GM18519 (cell line): ENCODE data around the gene KCNMA1.

Experiments used
- ATAC-seq: cut with Tn5 transposase; IDR thresholded peaks from one replicate; pipeline ENCODE4 v1.9.1; 2021; ENCODE audit warnings: mild to moderate bottlenecking, moderate library complexity; ENCODE audit not compliant: unreplicated experiment, low FRiP score

The KCNMA1 gene

DNA sequence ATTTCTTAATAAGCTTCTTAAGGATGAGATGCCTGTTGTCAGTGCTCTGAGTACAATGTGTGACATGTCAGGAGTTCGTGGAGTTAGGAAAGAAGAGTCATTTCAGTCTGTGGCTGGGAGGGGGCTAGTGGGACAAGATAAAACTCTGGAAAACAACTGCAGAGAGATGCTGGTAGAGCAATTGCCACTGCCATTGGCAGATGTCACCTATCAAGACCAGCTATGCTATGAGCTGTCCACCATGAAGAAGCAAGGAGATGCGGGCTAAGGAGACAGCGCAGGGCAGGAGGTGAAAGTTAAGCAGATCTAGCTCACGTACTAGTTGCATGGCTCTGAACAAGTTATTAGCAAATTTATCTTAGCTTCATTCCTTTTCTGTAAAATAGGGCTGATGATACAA, 756.7 kb downstream of the KCNMA1 start:
- no peak for ATAC-seq

DNA sequence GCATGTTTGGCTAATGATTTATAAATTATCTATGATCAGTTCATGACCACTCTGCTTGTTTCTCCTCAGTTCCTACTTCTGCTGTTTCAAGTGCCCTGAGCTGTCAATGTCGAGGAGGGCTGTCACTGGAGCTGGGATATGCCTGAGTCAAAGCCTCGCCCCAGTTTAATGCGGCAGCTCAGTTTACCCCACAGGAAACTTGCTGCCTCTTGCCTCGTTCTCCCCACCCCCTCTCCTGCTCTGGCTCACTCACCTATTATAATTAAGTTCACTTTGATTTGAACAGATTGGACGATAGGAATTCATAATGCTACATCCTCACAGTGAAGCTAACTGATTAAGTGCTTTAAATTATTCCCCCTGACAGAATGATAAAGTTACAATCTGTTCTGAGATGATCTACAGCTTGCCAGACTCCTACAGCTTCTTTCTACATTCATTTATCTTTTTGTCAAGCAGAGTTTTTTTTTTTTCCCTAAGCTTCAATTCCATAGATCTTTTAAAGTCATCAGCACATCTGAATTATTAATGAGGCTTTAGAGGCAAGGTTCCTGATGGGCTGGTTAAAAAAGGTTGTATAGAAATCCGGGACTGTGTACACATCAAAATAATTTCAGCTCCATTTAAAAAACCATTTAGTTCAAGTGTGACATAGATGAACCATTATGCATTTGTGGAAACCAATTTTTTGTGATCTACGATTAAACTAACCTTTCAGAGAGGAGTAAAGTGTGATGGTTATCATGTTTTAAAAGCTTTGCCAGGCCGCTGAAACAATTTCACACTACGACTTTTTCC, 758.3 kb downstream of the KCNMA1 start:
- no peak for ATAC-seq

DNA sequence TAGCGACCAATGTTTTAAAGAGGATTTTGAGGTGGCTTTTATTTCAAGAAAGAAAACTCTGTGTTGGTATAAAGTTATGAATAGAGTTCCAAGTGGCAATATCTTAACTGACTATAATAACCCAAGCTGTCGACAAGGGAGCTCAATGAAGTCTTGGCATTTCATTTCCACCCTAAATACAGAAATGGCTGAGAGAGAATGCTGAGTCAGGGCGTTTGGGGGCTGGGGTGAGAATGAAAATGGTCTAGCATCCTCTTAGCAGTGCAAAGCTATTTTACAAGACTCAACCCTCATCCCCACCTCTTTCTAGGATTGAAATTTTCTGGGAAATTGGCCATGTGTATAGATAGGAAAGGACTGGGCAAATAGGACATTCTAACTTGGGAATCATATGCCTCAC, 759.1 kb downstream of the KCNMA1 start:
- no peak for ATAC-seq

DNA sequence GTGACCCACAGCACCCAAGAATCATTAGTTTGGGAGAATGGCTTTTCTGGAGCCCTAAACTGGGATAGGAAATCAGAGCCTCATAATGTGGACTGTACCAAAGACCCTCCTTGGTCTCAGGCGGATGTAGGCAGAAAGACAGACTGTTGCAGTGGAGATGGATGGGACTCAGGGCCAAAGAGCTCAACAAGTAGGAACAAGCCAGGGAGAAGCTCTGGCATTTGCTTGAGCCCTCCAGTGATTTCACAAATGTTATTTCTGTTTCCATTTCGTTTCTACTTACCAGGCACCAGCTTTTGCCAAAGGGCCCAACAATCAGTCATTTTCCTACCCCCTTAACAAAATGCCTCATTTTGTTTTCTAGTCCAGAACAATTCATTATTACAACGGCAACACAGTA, 762.7 kb downstream of the KCNMA1 start:
- no peak for ATAC-seq

DNA sequence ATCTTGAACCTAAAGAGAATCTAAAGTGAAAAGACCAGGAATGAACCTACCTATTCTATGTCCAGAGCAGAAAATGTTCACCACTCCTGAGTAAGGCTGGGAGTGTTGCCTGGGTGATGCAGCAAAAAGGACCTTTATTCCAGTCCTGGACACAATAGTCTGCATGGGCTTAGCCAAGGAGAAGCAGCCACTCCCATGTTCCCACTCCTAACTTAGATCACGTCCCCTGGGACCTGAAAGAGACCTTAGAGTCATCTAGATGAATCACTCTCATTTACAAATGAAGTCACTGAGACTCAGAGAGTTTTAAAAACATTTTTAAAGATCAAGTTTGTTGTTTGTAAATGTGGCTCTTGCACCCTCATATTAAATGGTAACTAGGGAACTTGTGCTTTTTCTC, 763.4 kb downstream of the KCNMA1 start:
- ATAC-seq: no peak

DNA sequence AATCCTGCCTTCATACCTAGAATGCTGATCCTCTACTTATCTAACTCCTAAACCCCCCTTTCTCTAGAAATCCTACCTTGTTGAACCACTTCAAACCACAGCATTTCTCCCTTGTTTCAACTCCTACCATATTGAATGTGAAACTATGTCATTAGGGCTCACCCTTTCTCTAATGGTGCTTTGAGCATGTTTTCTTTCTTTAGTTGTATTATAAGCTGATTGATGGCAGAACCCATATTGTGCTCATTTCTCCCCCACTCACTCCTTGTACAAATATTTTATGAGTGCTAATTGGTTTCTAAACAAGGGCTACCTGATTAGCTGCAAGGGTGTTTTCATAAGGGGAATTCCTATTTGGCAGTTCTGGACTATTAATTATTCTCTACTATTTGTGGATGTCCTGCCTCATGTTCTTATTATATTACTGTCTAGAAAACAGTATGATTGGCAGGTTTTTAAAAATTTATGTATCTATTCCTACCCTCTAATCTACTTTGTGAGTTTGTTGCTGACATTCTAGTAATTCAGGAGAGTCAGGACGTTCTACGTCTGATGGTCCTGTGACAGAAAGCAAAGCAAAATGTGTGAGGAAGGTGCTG, 765.8 kb downstream of the KCNMA1 start:
- ATAC-seq: no peak

DNA sequence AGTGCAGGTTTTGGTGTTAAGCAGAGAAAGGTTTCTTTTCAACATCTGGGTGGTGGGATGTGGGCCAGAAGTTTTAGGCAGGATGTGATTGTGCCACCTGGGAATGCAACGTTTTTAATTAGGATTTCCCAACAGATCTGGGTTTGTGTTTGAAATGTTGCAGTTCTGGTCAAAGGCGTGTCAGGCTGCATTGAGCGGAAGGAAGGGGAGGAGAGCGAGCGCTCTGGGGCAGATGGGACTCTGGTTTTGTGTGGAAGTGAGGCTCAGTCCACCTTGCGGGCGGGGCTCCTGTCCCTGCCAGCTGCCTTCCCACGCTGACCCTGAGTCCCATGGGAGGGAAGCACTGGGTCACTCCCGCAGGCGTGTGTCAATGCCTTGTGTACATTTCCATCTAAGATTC, 767.7 kb downstream of the KCNMA1 start:
- no peak for ATAC-seq

DNA sequence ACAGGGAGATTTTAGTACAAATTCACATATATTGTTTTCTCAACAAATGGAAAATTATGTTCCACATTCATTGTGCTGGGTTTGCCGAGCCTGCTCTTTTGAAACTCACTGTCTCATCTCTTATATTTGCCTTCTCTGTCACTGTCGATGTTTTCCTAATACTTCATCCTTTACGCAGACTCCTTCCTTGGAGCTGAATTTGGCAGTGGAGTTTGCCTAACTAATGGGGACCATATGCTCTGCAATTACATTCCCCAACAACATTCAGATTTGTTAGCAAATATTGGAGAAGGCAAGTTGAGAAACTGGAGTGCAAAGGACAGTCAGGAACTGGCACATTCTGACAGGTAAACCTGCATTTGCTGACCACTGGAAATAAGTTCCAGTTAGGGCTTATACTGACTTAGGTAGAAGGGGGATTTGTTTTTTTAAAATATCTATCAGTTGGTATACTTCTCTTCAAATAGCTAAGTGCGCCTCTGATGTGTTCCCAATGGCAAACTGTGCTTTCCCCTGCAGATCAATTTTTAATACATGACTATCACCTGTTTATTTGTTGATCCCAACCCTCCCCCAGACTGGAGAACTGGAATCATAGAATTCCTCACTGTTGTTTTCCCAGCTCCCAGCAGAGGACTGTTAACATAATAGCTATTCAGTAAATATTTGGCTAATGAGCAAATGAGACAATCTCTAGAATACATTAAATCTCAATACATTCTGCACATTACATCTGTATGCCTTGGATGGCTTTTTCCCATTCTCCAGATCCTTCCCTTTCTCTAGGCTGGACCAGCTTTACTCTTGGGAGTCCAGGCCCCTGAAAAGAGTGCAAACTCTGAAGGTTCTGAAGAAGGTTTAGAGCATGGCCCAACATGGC, 769.3 kb downstream of the KCNMA1 start:
- ATAC-seq: no peak

DNA sequence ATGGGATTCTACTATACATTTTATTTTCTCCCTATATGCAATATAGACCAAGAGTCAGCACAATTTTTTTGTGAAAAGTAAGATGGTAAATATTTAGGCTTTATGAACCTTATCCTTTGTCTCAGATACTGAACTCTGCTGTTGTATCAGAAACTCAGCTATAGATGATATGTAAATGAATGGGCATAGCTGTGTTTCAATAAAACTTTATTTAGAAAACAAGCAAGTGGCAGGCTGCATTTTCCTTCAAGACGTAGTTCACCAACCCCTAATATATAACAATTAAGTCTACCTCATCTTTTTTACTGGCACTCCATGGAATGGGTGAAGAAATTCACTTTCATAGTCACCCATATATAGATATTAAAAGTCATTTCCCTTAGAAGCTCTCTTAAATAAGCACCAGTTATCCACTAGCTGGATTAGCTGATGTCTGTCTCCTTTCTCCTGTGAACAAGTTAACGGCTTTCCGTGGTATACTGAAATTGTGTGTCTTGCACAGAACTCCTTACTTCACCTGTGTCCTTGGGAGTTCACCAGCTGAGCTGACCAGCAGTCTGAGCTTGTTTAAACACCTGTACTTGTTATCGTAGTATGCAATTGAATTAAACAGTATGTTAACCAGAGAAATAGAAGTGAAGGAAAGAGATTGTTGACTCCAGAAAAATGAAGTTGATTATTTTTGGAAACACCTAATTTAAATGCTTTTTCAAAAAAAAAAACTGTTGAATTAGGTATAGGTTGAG, 770.6 kb downstream of the KCNMA1 start:
- no peak for ATAC-seq

DNA sequence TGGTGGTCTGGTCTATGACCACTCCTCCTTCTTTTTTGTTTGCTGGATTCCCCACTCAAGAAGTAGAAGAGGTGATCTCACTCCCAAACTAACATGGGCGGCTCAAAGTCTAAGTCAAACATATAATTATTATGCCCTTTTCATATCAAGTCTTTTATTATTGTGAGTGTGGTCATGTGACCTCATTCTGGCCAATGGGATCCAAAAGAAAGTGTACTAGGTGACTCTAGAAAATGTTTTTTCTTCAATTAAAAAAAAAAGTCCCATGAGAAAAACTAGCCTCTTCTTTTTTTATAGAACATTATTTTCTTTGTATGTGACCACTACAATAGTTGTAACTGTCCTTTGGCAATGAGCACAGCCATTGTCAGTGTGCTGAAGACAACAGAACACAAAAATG, 772.7 kb downstream of the KCNMA1 start:
- ATAC-seq: no peak

DNA sequence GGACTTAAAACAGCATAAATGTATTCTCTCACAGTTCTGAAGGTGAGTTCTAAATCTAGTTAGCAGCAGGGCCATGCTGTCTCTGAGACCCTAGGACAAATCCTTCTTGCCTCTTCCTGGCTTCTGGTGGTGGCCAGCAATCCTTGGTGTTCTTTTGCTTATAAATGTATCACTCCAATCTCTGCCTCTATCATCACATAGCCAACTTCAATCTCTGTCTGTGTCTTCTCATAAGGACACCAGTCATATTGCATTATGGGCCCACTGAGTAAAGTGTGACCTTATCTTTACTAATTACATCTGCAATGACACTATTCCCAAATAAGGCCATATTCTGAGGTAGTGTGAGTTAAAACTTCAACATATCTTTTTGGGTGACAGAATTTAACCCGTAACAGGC, 778.9 kb downstream of the KCNMA1 start:
- ATAC-seq: no peak

DNA sequence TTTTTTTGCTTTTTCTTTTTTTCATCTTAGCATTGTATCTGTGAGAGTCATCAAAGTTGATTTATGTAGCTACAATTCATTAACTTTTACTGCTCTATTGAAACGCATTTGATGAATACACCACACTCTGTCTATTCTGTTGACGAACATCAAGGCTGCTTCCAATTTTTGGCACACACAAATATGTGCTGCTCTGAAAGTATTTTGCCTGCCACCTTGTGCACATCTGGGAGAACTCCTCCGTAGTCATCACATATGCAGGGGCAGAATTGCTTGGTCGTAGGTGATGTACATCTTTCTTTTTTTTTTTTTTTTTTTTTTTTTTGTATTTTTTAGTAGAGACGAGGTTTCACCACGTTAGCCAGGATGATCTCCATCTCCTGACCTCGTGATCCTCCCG, 796.8 kb downstream of the KCNMA1 start:
- ATAC-seq: no peak

DNA sequence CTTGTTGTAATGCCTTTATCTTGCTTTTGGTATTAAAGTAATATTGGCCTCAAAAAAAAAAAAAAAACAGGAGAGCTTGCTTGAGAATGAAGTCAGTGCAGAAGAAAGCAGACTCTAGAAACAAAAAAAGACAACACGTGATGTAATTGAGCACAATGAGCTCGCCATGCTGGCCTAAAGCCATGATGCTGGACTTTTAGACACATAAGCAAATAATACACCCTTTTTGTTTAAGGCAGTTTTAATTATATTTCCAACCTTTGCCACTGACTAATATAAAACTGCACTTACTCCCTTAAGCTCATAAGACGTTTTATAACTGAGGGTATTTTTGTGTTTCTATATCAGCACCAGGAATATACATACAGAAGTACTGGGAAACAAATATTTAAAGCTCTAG, 798.3 kb downstream of the KCNMA1 start:
- ATAC-seq: no peak

DNA sequence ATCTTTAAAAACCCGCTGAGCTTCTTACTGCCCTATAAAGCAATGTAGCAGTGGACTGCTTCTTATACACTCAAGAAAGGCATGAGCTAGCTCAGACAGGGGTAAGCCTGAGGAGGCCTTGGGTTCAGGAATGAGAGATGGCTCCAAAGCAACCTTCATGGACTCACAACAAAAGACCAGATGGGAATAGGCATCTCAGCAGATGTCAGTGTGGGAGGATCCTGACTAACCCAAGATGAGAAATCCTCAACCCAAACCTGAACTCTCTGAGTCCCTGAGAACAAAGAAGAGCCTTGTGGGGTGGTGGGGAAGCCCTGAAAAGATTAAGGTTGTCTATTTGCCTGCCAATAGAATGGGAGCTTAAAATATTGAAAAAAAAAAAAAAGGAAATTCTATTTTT, 807.4 kb downstream of the KCNMA1 start:
- no peak for ATAC-seq

DNA sequence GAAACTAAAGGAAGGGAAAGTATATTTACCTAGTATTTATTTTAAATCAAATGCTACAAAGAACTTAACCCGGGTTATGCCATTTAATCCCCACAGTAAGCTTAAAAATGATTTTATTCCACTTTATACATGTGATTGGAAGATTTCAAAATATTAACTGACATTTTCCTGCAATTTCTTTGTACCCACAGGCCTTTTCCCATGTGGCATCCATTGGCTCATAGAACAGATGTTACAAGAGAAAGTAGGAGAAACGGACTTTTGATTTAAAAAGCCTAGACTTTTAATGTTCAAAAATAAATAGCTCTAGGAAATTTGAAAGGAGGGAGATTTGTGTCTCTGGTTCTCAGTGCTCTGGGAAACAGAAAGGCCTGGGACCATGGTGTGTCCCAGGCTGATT, 807.9 kb downstream of the KCNMA1 start:
- no peak for ATAC-seq
